Cardiac fibroblast (primary cell): ENCODE data around the gene BAIAP2L1.

Source experiments
- DNase-seq, 2 donors: peaks; one replicate each; pipeline versions ENCODE4 v3.0.0 to v3.0.0-alpha.2; 2010; ENCODE audit warnings: low read depth in 2 of 2
- H3K4me3 ChIP-seq, 2 donors: replicated peaks in 1 of 2; 1 replicate in 1 of 2; 2 replicates in 1 of 2; pipeline ENCODE4 v1.5.1; 2011; ENCODE audit warnings: low read depth in 2 of 2, low read length in 2 of 2, mild to moderate bottlenecking in 2 of 2, moderate library complexity in 1 of 2
- CTCF ChIP-seq: IDR thresholded peaks from one replicate; pipeline ENCODE4 v1.5.1; 2011; ENCODE audit warnings: low read depth, mild to moderate bottlenecking, low read length, inconsistent platforms

The BAIAP2L1 gene

GRCh38 chr7:98294326-98294725, 106.6 kb downstream of the BAIAP2L1 start:
- TF ChIP-seq CTCF = no peak
- H3K4me3 ChIP-seq = no peak overlapping the region
- no peak for DNase-seq

GRCh38 chr7:98293746-98294145, 107.1 kb downstream of the BAIAP2L1 start:
- no peak for TF ChIP-seq CTCF
- DNase-seq = no peak
- no peak overlapping the region for H3K4me3 ChIP-seq

- TF ChIP-seq CTCF = no peak
- no peak for DNase-seq
- H3K4me3 ChIP-seq = no peak overlapping the region
These were observed 107.6 kb downstream of the BAIAP2L1 start for GRCh38 chr7:98293265-98293664.

GRCh38 chr7:98291717-98292116, 109.2 kb downstream of the BAIAP2L1 start:
- peak; percentile 31 for TF ChIP-seq CTCF
- H3K4me3 ChIP-seq = no peak overlapping the region
- no peak for DNase-seq

- TF ChIP-seq CTCF = no peak
- no peak overlapping the region for H3K4me3 ChIP-seq
- no peak for DNase-seq
These were observed 111.5 kb downstream of the BAIAP2L1 start for GRCh38 chr7:98289333-98289875.

- no peak overlapping the region for H3K4me3 ChIP-seq
- no peak for TF ChIP-seq CTCF
- no peak for DNase-seq
These were observed 112.6 kb downstream of the BAIAP2L1 start for GRCh38 chr7:98288064-98288823.
